HG03521 (cell line): ENCODE results near the gene SSUH2.
"Not testable (repeated sequence)": the region's sequence is repeated elsewhere in the genome, so short reads cannot be mapped to it uniquely, and the experiment has no call there.

Experiments
- ATAC-seq: cut with Tn5 transposase; IDR thresholded peaks from one replicate; pipeline ENCODE4 v1.9.1; 2021; ENCODE audit warnings: mild to moderate bottlenecking, moderate library complexity; ENCODE audit not compliant: unreplicated experiment

Gene SSUH2, protein sequence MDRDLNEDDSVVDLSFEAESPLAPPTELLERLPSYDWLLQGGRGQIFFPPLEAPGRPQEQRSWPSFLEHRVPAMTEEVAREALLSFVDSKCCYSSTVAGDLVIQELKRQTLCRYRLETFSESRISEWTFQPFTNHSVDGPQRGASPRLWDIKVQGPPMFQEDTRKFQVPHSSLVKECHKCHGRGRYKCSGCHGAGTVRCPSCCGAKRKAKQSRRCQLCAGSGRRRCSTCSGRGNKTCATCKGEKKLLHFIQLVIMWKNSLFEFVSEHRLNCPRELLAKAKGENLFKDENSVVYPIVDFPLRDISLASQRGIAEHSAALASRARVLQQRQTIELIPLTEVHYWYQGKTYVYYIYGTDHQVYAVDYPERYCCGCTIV

DNA sequence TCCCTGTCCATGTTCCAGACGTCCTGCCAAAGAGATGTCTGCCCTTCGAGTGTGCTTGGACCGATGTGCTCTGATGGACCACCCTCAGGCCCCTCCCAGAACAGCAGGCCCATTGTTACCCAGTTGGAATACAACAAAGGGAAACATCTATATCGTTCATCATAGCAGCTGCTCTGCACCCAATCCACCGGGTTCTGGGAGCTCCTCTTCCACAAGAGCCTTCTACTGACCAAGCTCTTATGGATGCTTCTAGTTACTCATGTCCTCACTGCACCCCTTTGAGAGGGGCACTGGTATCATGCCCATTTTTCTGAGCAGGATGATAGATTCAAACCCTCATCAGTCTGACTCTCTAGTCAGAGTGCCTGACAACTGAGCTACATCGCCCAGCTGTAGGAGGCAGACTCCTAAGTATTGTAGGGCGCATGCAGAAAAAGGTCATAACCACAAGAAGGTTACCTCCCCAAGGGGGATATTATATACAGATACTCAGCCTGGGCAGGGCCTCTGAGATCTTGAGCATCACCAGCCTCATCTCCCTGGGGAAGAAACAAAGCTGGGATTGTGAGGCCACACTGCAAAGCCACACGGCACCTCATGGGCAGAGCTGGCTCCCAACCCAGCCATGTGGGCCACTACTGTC lies at the start of gene SSUH2:
SSUH2 (minus strand) TSS at position 51 of the 643 bp plus-strand sequence; CDS start at position 11, 40 bp downstream.
- ATAC-seq: no peak

DNA sequence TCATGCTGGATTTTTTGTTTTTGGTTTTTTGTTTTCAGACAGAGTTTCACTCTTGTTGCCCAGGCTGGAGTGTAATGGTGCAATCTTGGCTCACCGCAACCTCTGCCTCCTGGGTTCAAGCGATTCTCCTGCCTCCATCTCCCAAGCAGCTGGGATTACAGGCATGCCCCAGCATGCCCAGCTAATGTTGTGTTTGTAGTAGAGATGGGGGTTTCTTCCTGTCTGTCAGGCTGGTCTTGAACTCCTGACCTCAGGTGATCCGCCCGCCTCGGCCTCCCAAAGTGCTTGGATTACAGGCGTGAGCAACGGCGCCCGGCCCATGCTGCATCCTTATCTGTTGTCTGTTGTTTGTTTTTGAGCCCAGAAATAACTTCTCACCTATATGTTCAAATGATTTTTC lies 46.7 kb upstream of the SSUH2 start:
- ATAC-seq: not testable (repeated sequence)

DNA sequence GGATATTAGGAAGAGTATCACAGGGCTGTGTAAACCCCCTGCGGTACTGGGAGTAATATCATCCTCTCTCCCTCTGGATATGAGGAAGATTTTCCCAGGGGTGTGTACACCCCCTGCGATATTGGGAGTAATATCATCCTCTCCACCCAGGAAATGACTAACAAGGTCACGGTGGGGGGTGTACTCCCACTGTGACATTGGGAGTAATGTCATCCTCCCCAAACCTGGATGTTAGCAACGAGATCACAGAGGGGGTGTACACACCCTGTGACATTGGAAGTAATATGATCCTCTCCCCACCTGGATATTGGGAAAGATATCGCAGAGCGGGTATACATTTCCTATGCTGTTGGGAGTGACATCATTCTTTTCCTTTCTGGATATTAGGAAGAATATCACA lies 40.4 kb upstream of the SSUH2 start:
- not testable (repeated sequence) for ATAC-seq

DNA sequence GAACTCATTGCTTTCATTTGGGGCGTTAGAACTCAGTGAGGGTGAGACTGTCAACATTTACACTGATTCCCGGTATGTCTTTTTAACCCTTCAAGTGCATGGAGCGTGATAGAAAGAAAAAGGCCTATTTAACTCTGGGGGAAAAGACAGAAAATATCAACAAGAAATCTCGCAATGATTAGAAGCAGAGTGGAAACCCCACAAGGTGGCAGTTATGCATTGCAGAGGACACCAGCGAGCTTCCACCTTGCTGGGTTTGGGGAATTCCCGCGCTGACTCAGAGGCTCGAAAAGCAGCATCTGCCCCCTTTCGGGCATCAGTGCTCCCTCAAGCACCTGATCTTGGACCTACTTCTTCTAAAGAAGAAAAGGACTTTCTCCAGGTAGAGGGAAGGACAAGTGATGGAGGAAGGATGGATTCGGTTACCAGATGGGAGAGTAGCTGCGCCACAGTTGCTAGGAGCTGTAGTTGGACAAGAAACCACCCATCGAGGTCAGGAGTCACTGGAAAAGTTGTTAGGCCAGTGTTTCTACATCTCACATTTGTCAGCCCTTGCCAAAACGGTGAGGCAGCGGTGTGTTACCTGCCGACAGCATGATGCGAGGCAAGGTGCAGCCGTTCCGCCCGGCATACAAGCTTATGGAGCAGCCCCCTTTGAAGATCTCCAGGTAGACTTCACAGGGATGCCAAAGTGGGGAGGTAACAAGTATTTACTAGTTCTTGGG lies 38.4 kb upstream of the SSUH2 start:
- not testable (repeated sequence) for ATAC-seq

DNA sequence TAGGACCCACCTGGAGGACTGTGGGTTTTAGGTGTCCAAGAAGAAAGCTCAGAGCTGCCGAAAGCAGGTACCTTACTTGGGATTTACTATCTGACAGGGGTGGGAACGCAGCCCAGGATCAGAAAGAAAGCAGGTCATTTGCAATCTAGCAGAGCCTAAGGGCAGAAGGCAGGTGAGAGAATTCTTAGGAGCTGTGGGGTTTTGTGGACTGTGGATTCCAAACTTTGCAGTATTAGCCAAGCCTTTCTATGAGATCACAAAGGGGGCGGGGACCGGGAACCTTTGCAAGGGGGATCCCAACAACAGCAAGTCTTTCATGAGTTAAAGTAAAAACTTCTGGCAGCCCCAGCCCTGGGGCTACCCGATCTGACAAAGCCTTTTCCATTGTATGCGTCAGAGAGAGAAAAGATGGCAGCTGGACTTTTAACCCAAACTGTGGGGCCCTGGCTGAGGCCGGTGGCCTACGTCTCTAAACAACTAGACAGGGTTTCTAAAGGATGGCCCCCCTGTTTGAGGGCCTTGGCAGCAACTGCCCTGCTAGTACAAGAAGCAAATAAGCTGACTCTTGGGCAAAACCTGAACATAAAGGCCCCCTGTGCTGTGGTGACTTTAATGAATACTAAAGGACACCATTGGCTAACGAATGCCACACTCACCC lies 37.4 kb upstream of the SSUH2 start:
- not testable (repeated sequence) for ATAC-seq

DNA sequence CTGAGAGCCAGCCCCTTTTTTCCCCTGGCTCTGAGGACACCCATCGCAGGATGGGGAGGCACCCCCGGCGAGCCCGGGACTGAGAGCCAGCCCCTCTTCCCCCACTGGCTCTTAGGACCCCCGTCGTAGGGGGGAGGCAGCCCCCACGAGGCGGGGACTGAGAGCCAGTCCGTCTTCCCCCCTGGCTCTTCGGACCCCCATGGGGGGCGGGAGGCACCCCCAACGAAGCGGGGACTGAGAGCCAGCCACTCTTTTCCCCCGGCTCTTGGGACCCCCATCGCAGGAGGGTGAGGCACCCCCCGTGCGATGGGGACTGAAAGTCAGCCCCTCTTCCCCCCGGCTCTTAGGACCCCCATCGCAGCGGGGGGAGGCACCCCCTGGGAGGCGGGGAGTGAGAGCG lies 36.8 kb upstream of the SSUH2 start:
- no peak for ATAC-seq

DNA sequence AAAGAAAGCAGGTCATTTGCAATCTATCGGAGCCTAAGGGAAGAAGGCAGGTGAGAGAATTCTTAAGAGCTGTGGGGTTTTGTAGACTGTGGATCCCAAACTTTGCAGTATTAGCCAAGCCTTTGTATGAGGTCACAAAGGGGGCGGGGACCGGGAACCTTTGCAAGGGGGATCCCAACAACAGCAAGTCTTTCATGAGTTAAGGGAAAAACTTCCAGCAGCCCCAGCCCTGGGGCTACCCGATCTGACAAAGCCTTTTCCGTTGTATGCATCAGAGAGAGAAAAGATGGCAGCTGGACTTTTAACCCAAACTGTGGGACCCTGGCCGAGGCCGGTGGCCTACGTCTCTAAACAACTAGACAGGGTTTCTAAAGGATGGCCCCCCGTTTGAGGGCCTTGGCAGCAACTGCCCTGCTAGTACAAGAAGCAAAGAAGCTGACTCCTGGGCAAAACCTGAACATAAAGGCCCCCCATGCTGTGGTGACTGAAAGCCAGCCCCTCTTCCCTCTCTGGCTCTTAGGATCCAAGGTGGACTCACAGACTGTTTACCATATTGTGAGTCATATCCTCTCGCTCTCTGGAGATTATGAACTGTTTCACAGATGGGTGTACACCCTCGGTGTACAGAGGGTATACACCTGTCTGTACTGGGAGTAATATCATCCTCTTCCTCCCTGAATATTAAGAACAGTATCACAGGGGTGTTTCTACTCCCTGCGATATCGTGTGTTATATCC lies 35.4 kb upstream of the SSUH2 start:
- ATAC-seq: not testable (repeated sequence)

DNA sequence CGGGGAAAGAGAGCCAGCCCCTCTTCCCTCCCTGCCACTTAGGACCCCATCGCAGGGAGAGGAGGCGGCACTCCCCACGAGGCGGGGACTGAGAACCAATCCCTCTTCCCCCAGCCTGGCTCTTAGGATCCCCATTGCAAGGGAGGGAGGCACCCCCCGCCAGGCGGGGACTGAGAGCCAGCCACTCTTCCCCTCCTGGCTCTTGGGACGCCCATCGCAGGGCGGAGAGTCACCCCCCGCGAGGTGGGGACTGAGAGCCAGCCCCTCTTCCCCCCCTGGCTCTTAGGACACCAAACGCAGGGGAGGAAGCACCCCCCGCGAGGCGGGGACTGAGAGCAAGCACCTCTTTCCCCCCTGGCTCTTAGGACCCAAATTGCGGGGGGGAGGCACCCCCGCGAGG lies 34.2 kb upstream of the SSUH2 start:
- no peak for ATAC-seq

DNA sequence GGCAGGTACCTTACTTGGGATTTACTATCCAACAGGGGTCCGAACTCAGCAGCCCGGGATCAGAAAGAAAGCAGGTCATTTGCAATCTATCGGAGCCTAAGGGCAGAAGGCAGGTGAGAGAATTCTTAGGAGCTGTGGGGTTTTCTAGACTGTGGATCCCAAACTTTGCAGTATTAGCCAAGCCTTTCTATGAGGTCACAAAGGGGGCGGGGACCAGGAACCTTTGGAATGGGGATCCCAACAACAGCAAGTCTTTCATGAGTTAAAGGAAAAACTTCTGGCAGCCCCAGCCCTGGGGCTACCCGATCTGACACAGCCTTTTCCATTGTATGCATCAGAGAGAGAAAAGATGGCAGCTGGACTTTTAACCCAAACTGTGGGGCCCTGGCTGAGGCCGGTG lies 32.7 kb upstream of the SSUH2 start:
- ATAC-seq: not testable (repeated sequence)

DNA sequence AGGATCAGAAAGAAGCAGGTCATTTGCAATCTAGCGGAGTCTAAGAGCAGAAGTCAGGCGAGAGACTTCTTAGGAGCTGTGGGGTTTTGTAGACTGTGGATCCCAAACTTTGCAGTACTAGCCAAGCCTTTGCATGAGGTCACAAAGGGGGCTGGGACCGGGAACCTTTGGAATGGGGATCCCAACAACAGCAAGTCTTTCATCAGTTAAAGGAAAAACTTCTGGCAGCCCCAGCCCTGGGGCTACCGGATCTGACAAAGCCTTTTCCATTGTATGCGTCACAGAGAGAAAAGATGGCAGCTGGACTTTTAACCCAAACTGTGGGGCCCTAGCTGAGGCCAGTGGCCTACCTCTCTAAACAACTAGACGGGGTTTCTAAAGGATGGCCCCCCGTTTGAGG lies 31.0 kb upstream of the SSUH2 start:
- not testable (repeated sequence) for ATAC-seq

DNA sequence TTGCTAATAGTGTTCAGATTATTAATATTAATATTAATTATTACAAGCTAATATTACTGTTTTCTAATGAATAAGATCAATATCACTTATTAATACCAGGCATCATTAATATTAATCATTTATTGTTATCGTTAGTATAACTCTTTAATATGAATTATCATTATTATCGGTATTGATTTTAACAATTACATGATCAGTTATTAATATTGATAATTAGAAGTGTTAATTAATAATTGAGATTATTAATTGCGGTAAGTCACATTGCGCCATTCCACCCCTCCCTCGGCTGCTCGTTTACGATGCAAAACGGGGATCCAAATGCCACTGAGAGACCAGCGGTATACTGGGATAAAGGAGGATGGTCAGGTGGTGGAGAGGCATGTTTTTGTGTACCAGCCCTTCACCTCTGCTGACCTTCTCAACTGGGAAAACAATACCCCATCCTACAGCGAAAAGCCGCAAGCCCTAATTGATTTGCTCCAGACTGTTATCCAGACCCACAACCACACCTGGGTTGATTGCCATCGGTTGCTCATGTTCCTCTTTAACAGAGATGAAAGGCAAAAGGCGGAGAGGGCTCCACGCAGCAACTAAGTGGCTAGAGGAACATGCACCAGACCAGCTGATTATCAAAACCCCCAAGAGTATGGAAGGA lies 28.6 kb upstream of the SSUH2 start:
- no peak for ATAC-seq

DNA sequence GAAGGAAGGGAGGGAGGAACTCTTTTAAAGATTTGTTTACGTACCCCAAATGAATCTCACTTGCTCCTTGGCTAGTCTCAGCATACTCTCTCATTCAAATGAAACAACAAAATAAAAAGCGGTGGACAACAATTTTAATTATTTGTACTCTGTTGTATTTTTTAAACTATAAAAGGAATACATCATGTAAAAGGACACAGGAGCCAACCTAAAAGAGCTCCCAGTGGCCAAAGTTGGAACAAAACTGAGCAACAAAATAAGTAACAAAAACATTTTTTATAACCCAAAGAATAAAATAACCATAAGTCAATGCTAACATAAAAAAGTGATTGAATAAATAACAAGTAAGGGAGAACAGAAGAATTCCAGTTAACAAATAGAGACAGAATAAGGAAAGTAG lies 24.4 kb upstream of the SSUH2 start:
- ATAC-seq: no peak

DNA sequence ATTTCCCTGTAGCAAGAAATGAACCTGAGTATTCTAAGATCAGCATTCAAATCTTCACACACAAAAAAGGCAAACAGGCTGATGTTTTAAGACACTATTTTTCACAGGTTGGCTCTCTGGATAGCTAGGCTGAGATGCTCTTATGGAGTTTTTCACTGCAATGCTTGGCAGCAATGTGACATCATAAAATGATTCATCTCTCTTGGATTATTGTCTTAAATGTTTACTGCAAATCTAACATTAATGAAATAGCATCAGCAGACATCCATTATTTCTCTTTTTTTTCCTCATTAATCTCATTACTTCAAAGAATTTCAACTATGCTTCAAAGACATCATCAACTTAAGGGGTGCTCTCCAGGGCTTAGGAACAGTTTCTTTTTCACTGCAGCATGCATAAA lies 23.6 kb upstream of the SSUH2 start:
- ATAC-seq: no peak

DNA sequence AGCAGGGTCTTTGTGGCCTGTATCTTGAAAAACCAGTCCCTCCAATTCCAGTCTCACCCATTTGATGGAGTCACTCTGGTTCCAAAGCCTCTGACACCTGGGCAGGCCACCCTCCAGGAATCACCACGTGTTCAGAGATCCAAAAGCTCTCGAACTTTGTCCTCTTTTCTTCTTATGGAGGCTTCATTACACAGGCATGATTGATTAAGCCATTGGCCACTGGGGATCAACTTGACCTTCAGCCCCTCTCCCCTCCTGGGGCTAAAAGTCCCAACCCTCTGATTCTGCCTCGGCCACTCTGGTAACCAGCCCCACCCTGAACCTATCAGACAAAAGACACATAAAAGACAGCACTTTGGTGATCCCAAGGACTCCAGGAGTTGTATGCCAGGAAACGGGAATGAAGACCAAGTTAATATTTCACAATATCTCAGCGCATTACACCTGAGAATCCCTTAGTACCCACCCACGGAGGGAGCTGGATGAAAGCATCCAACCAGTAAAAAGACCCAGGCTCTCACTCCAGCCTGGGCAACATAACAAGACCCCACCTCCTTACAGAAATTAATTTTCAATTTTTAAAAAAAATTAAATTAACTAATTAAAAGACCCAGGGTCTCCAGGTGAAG lies 23.0 kb upstream of the SSUH2 start:
- ATAC-seq: no peak

DNA sequence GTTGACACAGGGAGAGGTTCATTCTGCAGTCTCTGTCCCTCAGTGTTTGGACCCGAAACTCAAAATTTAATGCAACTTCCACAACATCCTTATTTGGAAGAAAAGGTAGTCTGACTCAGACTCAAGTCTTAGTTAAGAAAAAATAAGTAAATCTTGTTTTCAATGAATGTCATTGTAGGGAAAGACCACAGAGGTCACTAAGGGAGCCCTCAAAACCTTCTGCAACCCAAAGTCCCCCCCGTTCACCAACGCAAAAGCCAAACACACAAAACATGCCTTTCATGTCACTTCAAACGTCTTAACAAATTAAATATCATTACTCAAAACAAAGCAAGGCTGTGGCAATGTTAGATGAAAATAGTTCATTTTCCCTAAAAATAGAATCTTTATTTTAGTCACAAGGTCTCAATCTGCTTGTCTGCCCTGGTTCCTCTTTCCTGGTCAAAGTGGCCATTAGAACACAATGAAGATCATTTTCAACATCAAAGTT lies 20.9 kb upstream of the SSUH2 start:
- ATAC-seq: peak; percentile 46

DNA sequence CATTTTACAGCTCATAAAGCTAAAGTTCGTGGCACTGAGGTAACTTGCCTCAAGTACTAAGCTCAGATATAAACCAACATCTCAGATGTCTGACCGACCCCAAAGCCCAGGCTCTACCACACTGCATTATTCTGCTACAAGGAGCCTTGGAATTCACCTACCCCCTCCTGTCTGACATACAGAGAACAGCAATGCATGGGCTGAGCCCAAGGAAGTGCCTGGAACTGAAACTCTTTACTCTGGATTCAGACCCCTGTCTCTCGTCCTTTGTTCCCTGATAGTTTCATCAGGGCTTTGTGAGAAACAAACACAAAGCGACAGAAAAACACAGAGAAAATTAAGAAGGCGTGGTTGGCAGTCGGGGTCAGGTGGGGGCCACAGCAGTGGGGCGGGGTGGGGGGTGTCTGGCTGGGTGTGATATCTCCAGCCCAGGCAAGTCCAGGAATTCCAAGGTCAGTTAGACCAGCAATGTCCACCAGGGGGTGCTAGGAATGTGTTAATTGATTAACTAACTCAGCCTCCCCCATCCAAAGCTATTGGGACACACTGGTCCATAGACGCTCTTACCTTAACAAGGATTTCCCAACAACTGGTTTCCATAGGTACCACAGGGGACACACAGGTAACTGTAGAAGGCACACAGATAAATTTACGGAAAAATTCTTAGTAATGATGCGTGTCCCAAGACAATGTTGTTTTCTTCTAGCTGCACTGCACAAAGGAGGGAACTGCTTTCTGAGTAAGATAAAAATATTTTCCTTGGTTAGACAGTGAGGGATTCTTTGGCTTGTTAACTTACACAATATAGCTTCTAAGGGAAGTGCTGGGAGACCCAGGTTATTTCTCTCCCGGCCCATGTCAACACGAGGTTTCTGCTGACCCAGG lies 18.8 kb upstream of the SSUH2 start:
- peak; percentile 29 for ATAC-seq

DNA sequence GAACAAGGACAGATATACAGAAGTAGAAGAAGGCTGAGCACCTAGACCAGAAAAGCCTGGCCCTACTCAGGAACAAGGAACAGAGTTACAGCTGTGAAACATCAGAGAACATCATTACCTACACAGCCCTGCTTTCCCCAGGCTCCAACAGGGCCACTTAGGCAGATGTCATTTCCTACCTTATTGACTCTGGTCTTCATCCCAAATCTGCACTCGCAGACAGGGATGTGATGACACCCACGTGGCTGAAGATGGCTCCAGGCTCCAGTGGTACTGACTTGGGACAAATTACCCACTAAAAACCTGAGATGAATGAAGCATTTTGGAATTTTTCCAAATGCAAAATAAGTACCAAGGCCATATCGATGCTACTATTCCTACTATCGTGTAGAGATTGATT lies 18.0 kb upstream of the SSUH2 start:
- no peak for ATAC-seq
